CD8-positive, alpha-beta memory T cell (primary cell): ENCODE data around the gene PSORS1C2. TPM values are rescaled to one million over a fixed set of nuclear protein-coding genes. Genes with fewer than 3 reads are reported as not detected.
"Not testable (repeated sequence)": the region's sequence is repeated elsewhere in the genome, so short reads cannot be mapped to it uniquely, and the experiment has no call there.

Source experiments
- CTCF ChIA-PET: fragments of 350-600 bp; sonication (Branson Sonifier 250); formaldehyde crosslinking; loops from one replicate; lab custom pipeline; 2021; ENCODE audit warnings: antibody characterized with exemption; lab: Charles Lee
- POLR2A ChIA-PET: fragments of 350-600 bp; sonication (Branson Sonifier 250); formaldehyde crosslinking; loops from one replicate; lab custom pipeline; 2021; ENCODE audit warnings: antibody characterized with exemption; lab: Charles Lee
- DNase-seq, 5 donors: peaks; one replicate each; pipeline versions ENCODE4 v3.0.0 to v3.0.0-alpha.2; 2020 to 2022; ENCODE audit warnings: mixed read lengths in 1 of 5
- H3K27ac ChIP-seq: one replicate; pipeline ENCODE4 v1.7.0; 2013; ENCODE audit warnings: low read depth, mild to moderate bottlenecking, low read length, moderate library complexity
- H3K27me3 ChIP-seq: 2 replicates; pipeline ENCODE4 v1.7.0; 2013; ENCODE audit warnings: low read length, mild to moderate bottlenecking; ENCODE audit not compliant: insufficient read depth, poor library complexity, severe bottlenecking
- H3K36me3 ChIP-seq: 2 replicates; pipeline ENCODE4 v1.7.0; 2013; ENCODE audit warnings: mild to moderate bottlenecking, low read length, moderate library complexity; ENCODE audit not compliant: insufficient read depth
- H3K4me1 ChIP-seq: 2 replicates; pipeline ENCODE4 v1.7.0; 2013; ENCODE audit warnings: mild to moderate bottlenecking, low read length, moderate library complexity; ENCODE audit not compliant: insufficient read depth
- H3K4me3 ChIP-seq: 2 replicates; pipeline ENCODE4 v1.7.0; 2013; ENCODE audit warnings: mild to moderate bottlenecking, low read length
- H3K9me3 ChIP-seq: 2 replicates; pipeline ENCODE4 v1.7.0; 2013; ENCODE audit warnings: mild to moderate bottlenecking, low read length
- H3K27ac Mint-ChIP-seq, 8 donors: one replicate each; pipeline ENCODE4 v1.8.0; 2020 to 2021; ENCODE audit warnings: mixed read lengths in 8 of 8, mild to moderate bottlenecking in 6 of 8, inconsistent platforms in 3 of 8, moderate library complexity in 3 of 8
- H3K27me3 Mint-ChIP-seq, 2 donors: one replicate each; pipeline ENCODE4 v1.8.0; 2020 to 2021; ENCODE audit warnings: mixed read lengths in 2 of 2, mild to moderate bottlenecking in 1 of 2, moderate library complexity in 1 of 2
- H3K36me3 Mint-ChIP-seq, 3 donors: one replicate each; pipeline ENCODE4 v1.8.0; 2020 to 2021; ENCODE audit warnings: mixed read lengths in 3 of 3, inconsistent platforms in 1 of 3, mild to moderate bottlenecking in 1 of 3
- H3K4me1 Mint-ChIP-seq, 3 donors: one replicate each; pipeline ENCODE4 v1.8.0; 2020 to 2021; ENCODE audit warnings: mixed read lengths in 3 of 3, inconsistent platforms in 1 of 3, mild to moderate bottlenecking in 1 of 3
- H3K4me3 Mint-ChIP-seq, 7 donors: one replicate each; pipeline ENCODE4 v1.8.0; 2020 to 2021; ENCODE audit warnings: mixed read lengths in 7 of 7, mild to moderate bottlenecking in 6 of 7, moderate library complexity in 4 of 7, inconsistent platforms in 2 of 7
- H3K9me3 Mint-ChIP-seq, 5 donors: one replicate each; pipeline ENCODE4 v1.8.0; 2020 to 2022; ENCODE audit warnings: mixed read lengths in 5 of 5, mild to moderate bottlenecking in 3 of 5, moderate library complexity in 2 of 5, inconsistent platforms in 1 of 5
- polyA plus RNA-seq: library from polyadenylated mRNA; unstranded; fragments of 300-500 nt; fragmentation: Illumina TruSeq; gene quantifications from one replicate; pipeline ENCODE4 v1.2.3, GENCODE V29; 2021
- total RNA-seq, 2 experiments: library from RNA; stranded (reverse); gene quantifications; one replicate each; pipeline ENCODE4 v1.2.3, GENCODE V29; 2021

PSORS1C2 gene
- total RNA-seq = not detected
- polyA plus RNA-seq = not detected

- no peaks in the 10 kb centered on the region for H3K27me3 ChIP-seq
- ChIA-PET CTCF (interaction anchor here (0.8 to 13.1 kb wide), 7 partner anchors 10 to 228 kb away, joined by 3 to 80 read pairs (median 4); no protein-coding TSS in a partner anchor), POLR2A (no interaction called here)
- no peak within 1 kb of the TSS for H3K27ac ChIP-seq
- no peak within 1 kb of the TSS for H3K4me3 ChIP-seq
- Mint-ChIP-seq H3K4me1 (peaks cover 4 to 6% (median 5%) of the 10 kb centered on the region in 3 donors), H3K27me3 (no peaks in the 10 kb centered on the region), H3K9me3 (no peaks in the 10 kb centered on the region), H3K27ac (peak within 1 kb of the TSS in 1 of 8 donors; percentile 41), H3K4me3 (peak within 1 kb of the TSS in 2 of 7 donors; percentile 44 to 79), H3K36me3 (peaks cover 0 to 12% (median 0%) of the 10 kb centered on the region in 3 donors)
- H3K9me3 ChIP-seq = no peaks in the 10 kb centered on the region
- peaks cover 5% of the 10 kb centered on the region for H3K4me1 ChIP-seq
- DNase-seq = no peak
- H3K36me3 ChIP-seq = no peaks in the 10 kb centered on the region
Observed at GRCh38 chr6:31138982-31139381, at the start of gene PSORS1C2. PSORS1C2 (minus strand) TSS chr6:31139066; CDS start chr6:31139026, 40 bp downstream.

GRCh38 chr6:31187780-31188194 lies 48.9 kb upstream of the PSORS1C2 start:
- Histone ChIP-seq H3K9me3 (no peaks in the 10 kb centered on the region), H3K27me3 (no peaks in the 10 kb centered on the region), H3K4me1 (no peaks in the 10 kb centered on the region), H3K27ac (no peak overlapping the region), H3K36me3 (no peaks in the 10 kb centered on the region), H3K4me3 (no peak overlapping the region)
- DNase-seq = no peak
- ChIA-PET CTCF (interaction anchor here (1.4 kb wide), 1 partner anchor 179 kb away, joined by 3 read pairs; no protein-coding TSS in a partner anchor), POLR2A (no interaction called here)
- Mint-ChIP-seq H3K4me3 (no peak overlapping the region), H3K9me3 (no peaks in the 10 kb centered on the region), H3K27me3 (no peaks in the 10 kb centered on the region), H3K36me3 (no peaks in the 10 kb centered on the region), H3K27ac (peak overlapping the region in 1 of 8 donors; percentile 36), H3K4me1 (peaks cover 0 to 4% (median 2%) of the 10 kb centered on the region in 3 donors)

DNA sequence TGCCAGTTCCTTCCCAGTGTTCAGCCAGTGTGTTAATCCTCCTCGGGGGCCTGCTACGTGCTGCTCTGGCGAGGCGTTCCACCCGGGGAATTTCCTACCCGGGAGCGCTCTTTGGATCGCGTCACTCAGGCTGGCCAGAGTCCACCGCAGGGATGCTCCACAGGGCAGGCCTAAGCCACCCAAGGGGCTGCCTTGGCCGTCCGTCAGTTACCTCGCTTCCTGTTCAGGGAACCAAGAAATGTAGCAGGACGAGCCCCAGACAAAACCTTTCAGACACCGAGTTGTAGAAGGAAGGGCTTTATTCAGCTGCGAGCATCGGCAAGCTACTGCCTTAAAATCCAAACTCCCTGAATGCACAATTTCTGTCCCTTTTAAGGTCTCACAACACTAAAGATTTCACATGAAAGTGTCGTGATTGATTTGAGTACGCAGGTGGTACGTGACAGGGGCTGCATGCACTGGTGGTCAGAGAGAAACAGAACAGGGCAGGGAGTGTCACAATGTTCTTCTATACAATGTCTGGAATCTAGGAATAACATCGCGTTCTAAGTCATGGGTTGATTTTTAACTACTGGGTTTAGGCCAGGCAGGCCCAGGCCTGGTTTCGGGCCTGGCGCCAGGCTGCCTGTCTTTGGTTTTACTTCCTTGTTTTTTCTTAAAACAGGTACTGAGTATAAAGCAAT lies 47.3 kb upstream of the PSORS1C2 start:
- no peak for DNase-seq
- Mint-ChIP-seq H3K36me3 (no peaks in the 10 kb centered on the region), H3K27me3 (no peaks in the 10 kb centered on the region), H3K4me3 (no peak overlapping the region), H3K9me3 (no peaks in the 10 kb centered on the region), H3K27ac (peak overlapping the region in 1 of 8 donors; percentile 71), H3K4me1 (peaks cover 0 to 4% (median 0%) of the 10 kb centered on the region in 3 donors)
- Histone ChIP-seq H3K4me3 (no peak overlapping the region), H3K9me3 (no peaks in the 10 kb centered on the region), H3K4me1 (no peaks in the 10 kb centered on the region), H3K36me3 (no peaks in the 10 kb centered on the region), H3K27me3 (no peaks in the 10 kb centered on the region), H3K27ac (no peak overlapping the region)
- ChIA-PET POLR2A (no interaction called here), CTCF (no interaction called here)

- H3K4me3 ChIP-seq, CTCF ChIA-PET: not testable (repeated sequence)
Observed at GRCh38 chr6:31185695-31186051, 46.8 kb upstream of the PSORS1C2 start.

DNA sequence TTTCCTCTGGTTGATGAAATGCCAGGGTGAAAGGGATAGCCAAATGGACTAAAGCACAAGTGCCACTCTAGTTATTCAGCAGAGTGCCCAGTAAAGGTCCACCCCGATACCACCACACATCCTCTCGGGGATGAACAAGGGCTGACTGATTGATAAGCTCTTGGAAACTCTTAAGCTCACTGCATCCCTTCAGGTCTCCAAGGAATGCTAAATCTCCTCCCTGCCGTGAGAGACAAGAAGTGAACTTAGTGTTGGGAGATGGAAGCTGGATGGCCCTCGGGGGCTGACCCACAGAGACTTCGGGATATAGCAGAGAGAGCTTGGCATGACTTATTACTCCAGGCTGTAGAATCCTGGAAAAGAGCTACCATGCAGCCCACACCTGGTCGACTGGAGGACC lies 45.0 kb upstream of the PSORS1C2 start:
- H3K4me1 Mint-ChIP-seq = peaks cover 8 to 13% (median 11%) of the 10 kb centered on the region in 3 donors
- H3K27ac ChIP-seq, H3K27me3 Mint-ChIP-seq, H3K27ac Mint-ChIP-seq, H3K36me3 Mint-ChIP-seq, H3K4me3 Mint-ChIP-seq, H3K9me3 Mint-ChIP-seq, H3K36me3 ChIP-seq, H3K9me3 ChIP-seq, POLR2A ChIA-PET, H3K4me3 ChIP-seq, H3K27me3 ChIP-seq, H3K4me1 ChIP-seq, DNase-seq: not testable (repeated sequence)
- CTCF ChIA-PET = interaction anchor here (1.5 to 2.0 kb wide), 2 partner anchors 8 to 183 kb away, joined by 4 to 5 read pairs; no protein-coding TSS in a partner anchor

More at GRCh38 chr6:31185695-31186051, 46.8 kb upstream of the PSORS1C2 start:
- H3K27ac Mint-ChIP-seq, DNase-seq, H3K4me3 Mint-ChIP-seq, H3K4me1 Mint-ChIP-seq, H3K36me3 Mint-ChIP-seq, H3K27me3 ChIP-seq, H3K27ac ChIP-seq, H3K9me3 ChIP-seq, H3K36me3 ChIP-seq, H3K27me3 Mint-ChIP-seq, H3K9me3 Mint-ChIP-seq, POLR2A ChIA-PET, H3K4me1 ChIP-seq: not testable (repeated sequence)

DNA sequence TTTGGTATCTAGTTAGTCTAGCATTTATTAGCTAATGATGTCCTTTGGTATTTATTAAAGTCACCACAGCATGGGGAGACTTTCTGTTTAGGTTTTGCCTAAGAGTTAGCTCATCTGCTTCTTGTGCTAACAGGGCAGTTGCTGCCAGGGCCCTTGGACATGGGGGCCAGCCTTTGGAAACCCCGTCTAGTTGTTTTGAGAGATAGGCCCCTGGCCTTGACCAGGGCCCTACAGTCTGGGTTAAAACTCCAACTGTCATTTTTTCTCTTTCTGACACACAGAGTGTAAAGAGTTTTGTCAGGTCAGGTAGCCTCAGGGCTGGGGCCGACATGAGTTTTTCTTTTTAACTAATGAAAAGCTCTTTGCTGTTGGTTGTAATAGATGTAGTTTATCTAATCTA lies 44.4 kb upstream of the PSORS1C2 start:
- CTCF ChIA-PET = interaction anchor here (1.5 to 2.0 kb wide), 2 partner anchors 9 to 183 kb away, joined by 4 to 5 read pairs; no protein-coding TSS in a partner anchor
- H3K4me1 ChIP-seq, H3K9me3 Mint-ChIP-seq, H3K27me3 Mint-ChIP-seq, H3K36me3 ChIP-seq, H3K27ac ChIP-seq, H3K27ac Mint-ChIP-seq, H3K27me3 ChIP-seq, H3K9me3 ChIP-seq, H3K4me3 Mint-ChIP-seq, H3K36me3 Mint-ChIP-seq, POLR2A ChIA-PET, H3K4me3 ChIP-seq, DNase-seq: not testable (repeated sequence)
- peaks cover 12 to 19% (median 17%) of the 10 kb centered on the region in 3 donors for H3K4me1 Mint-ChIP-seq

DNA sequence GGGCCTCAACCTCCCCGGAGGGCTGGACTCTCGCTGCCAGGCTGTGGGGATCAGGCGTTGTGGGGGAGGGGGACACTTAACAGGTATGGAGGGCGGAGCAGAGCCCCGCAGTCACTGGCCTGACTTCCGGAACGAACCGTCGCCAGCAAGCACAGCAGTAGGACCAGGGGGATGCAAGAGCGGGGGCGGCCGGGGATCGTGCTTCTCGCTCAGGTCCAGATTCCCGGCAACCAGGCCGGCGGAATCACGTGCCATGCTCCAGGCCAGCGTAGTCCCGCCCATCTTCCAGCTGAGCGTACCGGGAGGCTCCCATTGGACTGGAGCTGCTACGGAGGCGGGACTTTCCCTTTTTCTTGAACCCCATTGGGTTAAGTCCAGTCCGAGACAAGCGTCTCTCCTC lies 41.6 kb upstream of the PSORS1C2 start:
- CTCF ChIA-PET = interaction anchor here (2.6 kb wide), 1 partner anchor 186 kb away, joined by 6 read pairs; no protein-coding TSS in a partner anchor
- H3K36me3 Mint-ChIP-seq = no peaks in the 10 kb centered on the region
- peak overlapping the region; percentile 56 for H3K4me3 ChIP-seq

GRCh38 chr6:31179896-31180295 lies 41.0 kb upstream of the PSORS1C2 start:
- H3K27me3 ChIP-seq = no peaks in the 10 kb centered on the region
- H3K27ac Mint-ChIP-seq = no peak overlapping the region
- POLR2A ChIA-PET = no interaction called here
- peaks cover 19 to 30% (median 26%) of the 10 kb centered on the region in 3 donors for H3K4me1 Mint-ChIP-seq
- no peaks in the 10 kb centered on the region for H3K36me3 Mint-ChIP-seq
- DNase-seq = no peak
- H3K4me1 ChIP-seq = no peaks in the 10 kb centered on the region
- no peaks in the 10 kb centered on the region for H3K27me3 Mint-ChIP-seq
- no peaks in the 10 kb centered on the region for H3K9me3 ChIP-seq
- CTCF ChIA-PET = interaction anchor here (2.6 kb wide), 1 partner anchor 187 kb away, joined by 6 read pairs; no protein-coding TSS in a partner anchor
- H3K4me3 ChIP-seq = peak overlapping the region; percentile 56
- no peak overlapping the region for H3K27ac ChIP-seq
- peak overlapping the region in 5 of 7 donors; percentile 9 to 91 (median 88) for H3K4me3 Mint-ChIP-seq
- no peaks in the 10 kb centered on the region for H3K9me3 Mint-ChIP-seq
- H3K36me3 ChIP-seq = no peaks in the 10 kb centered on the region

More for the DNA sequence above, 41.6 kb upstream of the PSORS1C2 start:
- no peaks in the 10 kb centered on the region for H3K9me3 Mint-ChIP-seq
- H3K36me3 ChIP-seq = no peaks in the 10 kb centered on the region
- H3K27ac Mint-ChIP-seq = peak overlapping the region in 3 of 8 donors; percentile 37 to 85 (median 68)
- peaks cover 19 to 30% (median 26%) of the 10 kb centered on the region in 3 donors for H3K4me1 Mint-ChIP-seq
- H3K27me3 Mint-ChIP-seq = no peaks in the 10 kb centered on the region
- no peaks in the 10 kb centered on the region for H3K9me3 ChIP-seq
- H3K27ac ChIP-seq = no peak overlapping the region
- DNase-seq = peak; percentile 64 to 77 (median 70)
- H3K27me3 ChIP-seq = no peaks in the 10 kb centered on the region
- POLR2A ChIA-PET = interaction anchor here (0.6 kb wide), 1 partner anchor 277 kb away, joined by 3 read pairs; no protein-coding TSS in a partner anchor
- no peaks in the 10 kb centered on the region for H3K4me1 ChIP-seq
- peak overlapping the region; percentile 67 to 91 (median 88) for H3K4me3 Mint-ChIP-seq
